ENCODE results near the gene UNKL.

The UNKL gene

GRCh38 chr16:1451702-1452392 lies 37.3 kb upstream of the UNKL start:
- Histone ChIP-seq H3K9me3 (ENCODE audit: severe bottlenecking) (no peaks in the 10 kb centered on the region), H3K27me3 (ENCODE audit: insufficient read depth, poor library complexity, severe bottlenecking) (no peaks in the 10 kb centered on the region), H3K4me3 (ENCODE audit: severe bottlenecking) (no peak overlapping the region), H3K4me1 (ENCODE audit: insufficient read depth, poor library complexity, severe bottlenecking) (no peaks in the 10 kb centered on the region), H3K36me3 (ENCODE audit: low read depth) (0 out of 2 replicates have a peak, but pooled peaks cover 2% of the 10 kb centered on the region), H3K27ac (ENCODE audit: poor library complexity, severe bottlenecking) (no peak overlapping the region)
- DNase-seq (ENCODE audit: low spot score) (no peak), ATAC-seq (ENCODE audit: low read depth) (no peak)
- TF ChIP-seq CTCF (IDR thresholded peaks at IDR 0.05; ENCODE audit: poor library complexity, severe bottlenecking), result no peak

GRCh38 chr16:1450841-1451240 lies 36.3 kb upstream of the UNKL start:
- no peak for TF ChIP-seq CTCF (IDR thresholded peaks at IDR 0.05; ENCODE audit: poor library complexity, severe bottlenecking)
- no peak overlapping the region for H3K4me3 ChIP-seq (ENCODE audit: severe bottlenecking)
- no peak for ATAC-seq (ENCODE audit: low read depth)
- H3K27me3 ChIP-seq (ENCODE audit: insufficient read depth, poor library complexity, severe bottlenecking), result no peaks in the 10 kb centered on the region
- H3K9me3 ChIP-seq (ENCODE audit: severe bottlenecking), result no peaks in the 10 kb centered on the region
- H3K36me3 ChIP-seq (ENCODE audit: low read depth), result 0 out of 2 replicates have a peak, but pooled peaks cover 2% of the 10 kb centered on the region
- DNase-seq (ENCODE audit: low spot score), result no peak
- no peak overlapping the region for H3K27ac ChIP-seq (ENCODE audit: poor library complexity, severe bottlenecking)
- H3K4me1 ChIP-seq (ENCODE audit: insufficient read depth, poor library complexity, severe bottlenecking), result no peaks in the 10 kb centered on the region

DNA sequence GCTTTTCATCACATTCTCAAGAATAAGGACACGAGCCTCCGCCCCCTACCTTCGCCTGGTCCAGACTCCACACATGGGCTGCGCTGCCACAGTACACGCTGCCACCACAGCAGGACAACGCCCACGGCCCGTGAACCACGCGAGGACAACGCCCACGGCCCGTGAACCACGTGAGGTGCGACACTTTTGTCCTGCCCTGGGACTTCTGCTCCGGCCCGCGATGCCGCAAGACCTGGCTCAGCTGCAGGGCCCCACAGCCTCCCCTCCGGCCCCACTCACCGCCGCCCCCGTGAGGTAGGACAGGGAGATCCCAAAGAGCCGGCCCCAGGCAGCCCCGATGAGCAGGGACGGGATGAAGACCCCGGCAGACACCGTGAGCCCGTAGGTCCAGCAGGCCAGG lies 35.7 kb upstream of the UNKL start:
- H3K27ac ChIP-seq (ENCODE audit: poor library complexity, severe bottlenecking), result no peak overlapping the region
- TF ChIP-seq CTCF (IDR thresholded peaks at IDR 0.05; ENCODE audit: poor library complexity, severe bottlenecking), result no peak
- no peaks in the 10 kb centered on the region for H3K4me1 ChIP-seq (ENCODE audit: insufficient read depth, poor library complexity, severe bottlenecking)
- DNase-seq (ENCODE audit: low spot score) (no peak), ATAC-seq (ENCODE audit: low read depth) (no peak)
- no peaks in the 10 kb centered on the region for H3K9me3 ChIP-seq (ENCODE audit: severe bottlenecking)
- H3K27me3 ChIP-seq (ENCODE audit: insufficient read depth, poor library complexity, severe bottlenecking), result no peaks in the 10 kb centered on the region
- H3K4me3 ChIP-seq (ENCODE audit: severe bottlenecking), result no peak overlapping the region
- H3K36me3 ChIP-seq (ENCODE audit: low read depth), result 0 out of 2 replicates have a peak, but pooled peaks cover 2% of the 10 kb centered on the region

DNA sequence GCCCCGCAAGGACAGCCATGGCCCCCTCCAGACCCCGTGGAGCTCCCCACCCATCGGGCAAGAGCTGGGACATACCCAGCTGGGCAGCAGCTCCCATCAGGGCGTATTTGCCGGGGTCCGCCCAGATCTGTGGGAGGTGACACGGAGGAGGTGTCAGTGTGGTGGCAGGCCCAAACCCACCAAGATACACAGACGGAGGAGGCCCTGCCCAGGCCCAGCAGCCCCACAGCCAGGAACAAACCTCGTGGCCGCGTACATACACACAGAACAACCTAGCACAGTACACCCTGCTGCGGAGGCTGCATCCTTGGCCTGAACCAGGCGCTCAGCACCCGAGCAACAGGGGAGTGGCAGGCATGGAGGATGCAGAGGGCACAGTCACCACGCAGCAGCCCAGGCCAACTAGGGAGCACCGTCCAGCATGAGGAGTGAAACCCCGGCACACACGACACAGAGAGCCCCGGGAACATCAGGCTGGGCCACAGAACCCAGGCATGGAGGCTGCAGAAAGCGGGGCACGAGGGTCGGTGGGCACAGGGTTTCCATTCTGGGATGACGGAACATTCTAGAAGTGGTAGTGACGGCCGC lies 34.8 kb upstream of the UNKL start:
- H3K4me1 ChIP-seq (ENCODE audit: insufficient read depth, poor library complexity, severe bottlenecking), result no peaks in the 10 kb centered on the region
- no peak overlapping the region for H3K27ac ChIP-seq (ENCODE audit: poor library complexity, severe bottlenecking)
- ATAC-seq (ENCODE audit: low read depth) (no peak), DNase-seq (ENCODE audit: low spot score) (no peak)
- H3K27me3 ChIP-seq (ENCODE audit: insufficient read depth, poor library complexity, severe bottlenecking), result no peaks in the 10 kb centered on the region
- H3K36me3 ChIP-seq (ENCODE audit: low read depth), result 0 out of 2 replicates have a peak, but pooled peaks cover 2% of the 10 kb centered on the region
- no peak overlapping the region for H3K4me3 ChIP-seq (ENCODE audit: severe bottlenecking)
- no peak for TF ChIP-seq CTCF (IDR thresholded peaks at IDR 0.05; ENCODE audit: poor library complexity, severe bottlenecking)
- no peaks in the 10 kb centered on the region for H3K9me3 ChIP-seq (ENCODE audit: severe bottlenecking)

Data from RWPE2 (cell line).